ENCODE data around the gene MAP3K12. TPM values are rescaled to one million over a fixed set of nuclear protein-coding genes. Genes with fewer than 3 reads are reported as not detected.

The MAP3K12 gene
- 29.6 and 40.3 TPM in 2 replicates for total RNA-seq

GRCh38 chr12:53499266-53500141 is at the start of gene MAP3K12:
MAP3K12 (minus strand) TSS chr12:53499458; CDS start chr12:53487391, 12,067 bp downstream.

GRCh38 chr12:53506881-53507602 is 7.8 kb upstream of the MAP3K12 start, which contains the start of gene NPFF:
NPFF (minus strand) TSS chr12:53507484; CDS start chr12:53507474, 10 bp downstream.

GRCh38 chr12:53500776-53501614 is 1.7 kb upstream of the MAP3K12 start, which contains the start of gene TARBP2:
TARBP2 (plus strand) TSS chr12:53501283; CDS start chr12:53501409, 126 bp downstream.

DNA sequence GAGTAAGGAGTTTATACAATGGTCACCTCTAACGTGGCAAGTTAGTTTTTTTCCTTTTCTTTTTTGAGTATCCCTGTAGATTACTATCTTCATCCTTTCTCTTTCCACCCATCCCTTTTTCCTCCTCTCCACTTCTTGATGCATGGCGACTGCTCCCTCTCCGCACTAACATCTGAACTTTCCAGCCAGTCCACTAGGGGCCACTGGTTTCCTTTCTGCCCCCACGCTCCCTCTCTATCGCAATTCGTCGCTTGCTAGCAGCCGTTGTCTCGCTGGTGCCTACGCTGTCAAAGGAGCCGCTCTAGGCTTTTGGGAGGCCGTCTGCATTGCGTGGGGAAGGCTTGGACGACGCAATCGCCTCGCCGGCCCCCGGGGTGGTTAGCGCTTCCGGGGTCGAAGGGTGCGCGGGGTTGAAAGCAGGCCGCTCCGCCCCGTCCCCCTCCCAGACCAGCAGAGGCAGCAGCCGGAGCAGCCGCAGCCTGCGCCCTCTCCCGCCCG is 47.5 kb downstream of the MAP3K12 start, which contains the start of gene PCBP2:
TSS of gene PCBP2 (plus strand) at position 442 of the 498 bp plus-strand sequence. CDS start 2,699 bp downstream, outside the sequence.

GRCh38 chr12:53441040-53441833 is 58.0 kb downstream of the MAP3K12 start, which contains the start of gene PRR13:
PRR13 (plus strand) TSS chr12:53441734; CDS start chr12:53442715, 981 bp downstream.

Other genes starting within 250 kb of the MAP3K12 start
- gene ESPL1, start 231.2 kb downstream of the MAP3K12 start, total RNA-seq: 0.46 and 1.00 TPM in 2 replicates
- 998 and 1,105 TPM in 2 replicates for gene PFDN5, start 203.9 kb downstream of the MAP3K12 start, total RNA-seq
- 54.5 and 64.1 TPM in 2 replicates for gene MYG1, start 199.8 kb downstream of the MAP3K12 start, total RNA-seq
- gene AAAS, start 177.8 kb downstream of the MAP3K12 start, total RNA-seq: 30.0 and 38.0 TPM in 2 replicates
- gene SP7, start 163.1 kb downstream of the MAP3K12 start, total RNA-seq: not detected in 2 replicates
- 20.3 and 21.7 TPM in 2 replicates for gene SP1, start 119.3 kb downstream of the MAP3K12 start, total RNA-seq
- not detected in 2 replicates for gene AMHR2, start 75.6 kb downstream of the MAP3K12 start, total RNA-seq
- 25.2 and 27.5 TPM in 2 replicates for gene PRR13, start 57.7 kb downstream of the MAP3K12 start, total RNA-seq
- 191 and 202 TPM in 2 replicates for gene PCBP2, start 47.4 kb downstream of the MAP3K12 start, total RNA-seq
- 34.7 and 39.8 TPM in 2 replicates for gene TARBP2, start 1.8 kb upstream of the MAP3K12 start, total RNA-seq
- not detected in 2 replicates for gene NPFF, start 8.0 kb upstream of the MAP3K12 start, total RNA-seq
- 5.5 and 7.9 TPM in 2 replicates for gene ATF7, start 126.9 kb upstream of the MAP3K12 start, total RNA-seq
- gene ATP5MC2, start 176.6 kb upstream of the MAP3K12 start, total RNA-seq: 142 and 148 TPM in 2 replicates
- 84.9 and 124 TPM in 2 replicates for gene CALCOCO1, start 228.0 kb upstream of the MAP3K12 start, total RNA-seq

Data from smooth muscle cell of bladder (primary cell).